ENCODE results near the gene ULBP3.

DNA sequence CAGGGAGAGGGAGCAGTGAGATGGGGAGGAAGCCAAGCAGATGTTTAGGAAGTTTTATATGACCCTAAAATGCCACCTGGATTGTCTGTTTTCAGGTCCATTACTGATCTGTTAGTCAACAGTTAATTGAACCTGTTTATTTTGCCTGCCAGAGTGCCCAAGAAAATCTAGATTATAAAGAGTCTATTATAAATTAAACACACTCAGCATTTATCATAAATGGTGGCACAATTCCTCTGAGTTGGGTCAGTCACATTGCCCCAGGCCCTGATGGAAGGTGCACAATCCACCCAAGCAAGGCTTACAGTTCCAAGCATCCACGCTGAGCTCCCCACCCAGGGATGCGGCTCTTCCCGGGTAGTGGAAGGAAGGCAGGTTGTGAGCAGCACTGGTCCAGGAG is 21.4 kb upstream of the ULBP3 start:
- TF ChIP-seq, protein P1, sequence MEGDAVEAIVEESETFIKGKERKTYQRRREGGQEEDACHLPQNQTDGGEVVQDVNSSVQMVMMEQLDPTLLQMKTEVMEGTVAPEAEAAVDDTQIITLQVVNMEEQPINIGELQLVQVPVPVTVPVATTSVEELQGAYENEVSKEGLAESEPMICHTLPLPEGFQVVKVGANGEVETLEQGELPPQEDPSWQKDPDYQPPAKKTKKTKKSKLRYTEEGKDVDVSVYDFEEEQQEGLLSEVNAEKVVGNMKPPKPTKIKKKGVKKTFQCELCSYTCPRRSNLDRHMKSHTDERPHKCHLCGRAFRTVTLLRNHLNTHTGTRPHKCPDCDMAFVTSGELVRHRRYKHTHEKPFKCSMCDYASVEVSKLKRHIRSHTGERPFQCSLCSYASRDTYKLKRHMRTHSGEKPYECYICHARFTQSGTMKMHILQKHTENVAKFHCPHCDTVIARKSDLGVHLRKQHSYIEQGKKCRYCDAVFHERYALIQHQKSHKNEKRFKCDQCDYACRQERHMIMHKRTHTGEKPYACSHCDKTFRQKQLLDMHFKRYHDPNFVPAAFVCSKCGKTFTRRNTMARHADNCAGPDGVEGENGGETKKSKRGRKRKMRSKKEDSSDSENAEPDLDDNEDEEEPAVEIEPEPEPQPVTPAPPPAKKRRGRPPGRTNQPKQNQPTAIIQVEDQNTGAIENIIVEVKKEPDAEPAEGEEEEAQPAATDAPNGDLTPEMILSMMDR (conservative IDR thresholded peaks at IDR 0.05): no peak
- TF ChIP-seq ZFX (IDR thresholded peaks at IDR 0.05): no peak
